Gastrocnemius medialis (tissue), 4 donors: Measurements from ENCODE around the gene TAS2R40.

Experiments used
- POLR2A ChIP-seq, 2 donors: fragments of 450-650 bp; IDR thresholded peaks; one replicate each; pipeline ENCODE4 v1.6.1; 2017; ENCODE audit warnings: antibody characterized with exemption in 2 of 2, mild to moderate bottlenecking in 2 of 2, moderate library complexity in 2 of 2
- TF ChIP-seq, protein P1 (sequence below), 5 experiments: fragments of 450-650 bp in 3 of 5; fragments of 200-600 bp in 2 of 5; sonication (generic) in 2 of 5; IDR thresholded peaks in 4 of 5; conservative IDR thresholded peaks in 1 of 5; 1 replicate in 4 of 5; 2 replicates in 1 of 5; pipeline ENCODE4 v1.5.1; 2016 to 2019; ENCODE audit warnings: antibody characterized with exemption in 5 of 5, mild to moderate bottlenecking in 3 of 5, moderate library complexity in 3 of 5

DNA sequence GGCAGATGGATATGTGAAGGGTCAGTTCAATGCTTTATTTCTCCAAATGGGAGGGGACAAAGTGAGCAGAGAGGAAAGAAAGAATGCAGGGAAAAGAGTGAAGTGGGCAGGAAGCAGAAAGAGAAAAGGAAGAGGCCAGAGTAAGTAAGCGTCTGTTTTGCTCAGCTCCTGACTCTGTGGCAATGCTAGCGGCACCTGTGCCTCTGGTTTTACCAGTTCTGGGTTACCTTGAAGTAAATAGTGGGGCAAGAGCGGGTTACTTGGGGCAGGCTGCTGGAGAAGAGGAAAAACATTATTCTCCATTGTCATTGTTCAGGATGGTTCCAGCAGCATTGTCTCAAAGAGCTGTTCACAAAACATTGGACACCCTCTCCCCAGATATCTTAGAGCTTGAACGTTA, 1.9 kb downstream of the TAS2R40 start:
- no peak for TF ChIP-seq POLR2A (IDR thresholded peaks at IDR 0.05)
- TF ChIP-seq, protein P1, sequence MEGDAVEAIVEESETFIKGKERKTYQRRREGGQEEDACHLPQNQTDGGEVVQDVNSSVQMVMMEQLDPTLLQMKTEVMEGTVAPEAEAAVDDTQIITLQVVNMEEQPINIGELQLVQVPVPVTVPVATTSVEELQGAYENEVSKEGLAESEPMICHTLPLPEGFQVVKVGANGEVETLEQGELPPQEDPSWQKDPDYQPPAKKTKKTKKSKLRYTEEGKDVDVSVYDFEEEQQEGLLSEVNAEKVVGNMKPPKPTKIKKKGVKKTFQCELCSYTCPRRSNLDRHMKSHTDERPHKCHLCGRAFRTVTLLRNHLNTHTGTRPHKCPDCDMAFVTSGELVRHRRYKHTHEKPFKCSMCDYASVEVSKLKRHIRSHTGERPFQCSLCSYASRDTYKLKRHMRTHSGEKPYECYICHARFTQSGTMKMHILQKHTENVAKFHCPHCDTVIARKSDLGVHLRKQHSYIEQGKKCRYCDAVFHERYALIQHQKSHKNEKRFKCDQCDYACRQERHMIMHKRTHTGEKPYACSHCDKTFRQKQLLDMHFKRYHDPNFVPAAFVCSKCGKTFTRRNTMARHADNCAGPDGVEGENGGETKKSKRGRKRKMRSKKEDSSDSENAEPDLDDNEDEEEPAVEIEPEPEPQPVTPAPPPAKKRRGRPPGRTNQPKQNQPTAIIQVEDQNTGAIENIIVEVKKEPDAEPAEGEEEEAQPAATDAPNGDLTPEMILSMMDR (IDR thresholded peaks at IDR 0.05 in 4 of 5, conservative IDR thresholded peaks at IDR 0.05 in 1 of 5) = no peak
